WTC11 (cell line): ENCODE measurements around the gene COA8. TPM values are rescaled to one million over a fixed set of nuclear protein-coding genes. Genes with fewer than 3 reads are reported as not detected.

Source experiments
- ATAC-seq: fragments of 200-7000 bp; cut with Tn5 transposase; 2 replicates; pipeline ENCODE4 v1.10.0; 2021; ENCODE audit warnings: mild to moderate bottlenecking, moderate library complexity
- CTCF ChIA-PET: fragments of 300-600 bp; sonication (Branson Sonifier 250); formaldehyde crosslinking; loops from one replicate; lab custom pipeline; 2021; ENCODE audit warnings: antibody characterized with exemption; lab: Charles Lee
- POLR2A ChIA-PET: fragments of 350-600 bp; sonication (Branson Sonifier 250); formaldehyde crosslinking; loops from one replicate; lab custom pipeline; 2021; ENCODE audit warnings: antibody characterized with exemption; lab: Charles Lee
- DNase-seq: peaks from one replicate; pipeline ENCODE4 v3.0.0; 2021; ENCODE audit warnings: low spot score
- H3K27ac Mint-ChIP-seq: 2 replicates; pipeline ENCODE4 v1.8.0; 2021; ENCODE audit warnings: mixed read lengths
- H3K27me3 Mint-ChIP-seq: 2 replicates; pipeline ENCODE4 v1.8.0; 2021; ENCODE audit warnings: low read depth, mild to moderate bottlenecking, moderate library complexity, mixed read lengths
- H3K36me3 Mint-ChIP-seq: 2 replicates; pipeline ENCODE4 v1.8.0; 2021; ENCODE audit warnings: mixed read lengths
- H3K4me1 Mint-ChIP-seq: 2 replicates; pipeline ENCODE4 v1.8.0; 2022; ENCODE audit warnings: mixed read lengths
- H3K4me3 Mint-ChIP-seq: 2 replicates; pipeline ENCODE4 v1.8.0; 2021; ENCODE audit warnings: mild to moderate bottlenecking, moderate library complexity, mixed read lengths
- H3K9me3 Mint-ChIP-seq: 2 replicates; pipeline ENCODE4 v1.8.0; 2021; ENCODE audit warnings: mixed read lengths
- CREB1 ChIP-seq: sonication (generic); formaldehyde crosslinking; IDR thresholded peaks from 2 replicates; pipeline ENCODE4 v1.8.0; 2023; ENCODE audit warnings: mild to moderate bottlenecking, missing genetic modification reagents
- E2F5 ChIP-seq: sonication (generic); formaldehyde crosslinking; IDR thresholded peaks from 2 replicates; pipeline ENCODE4 v1.8.1; 2022; ENCODE audit warnings: mild to moderate bottlenecking, moderate library complexity, missing genetic modification reagents
- ELF4 ChIP-seq: sonication (generic); formaldehyde crosslinking; IDR thresholded peaks from 2 replicates; pipeline ENCODE4 v1.8.1; 2022; ENCODE audit warnings: low read depth, mild to moderate bottlenecking, moderate library complexity, missing genetic modification reagents
- ERG ChIP-seq: fragments of 250-450 bp; sonication (Bioruptor Pico); IDR thresholded peaks from 2 replicates; pipeline ENCODE4 v1.8.0; 2021; ENCODE audit warnings: mild to moderate bottlenecking
- HMGXB4 ChIP-seq: sonication (generic); formaldehyde crosslinking; IDR thresholded peaks from 2 replicates; pipeline ENCODE4 v1.8.1; 2023; ENCODE audit warnings: mild to moderate bottlenecking, moderate library complexity, missing genetic modification reagents
- NFE2L1 ChIP-seq: sonication (generic); formaldehyde crosslinking; IDR thresholded peaks from 2 replicates; pipeline ENCODE4 v1.8.1; 2023; ENCODE audit warnings: missing genetic modification reagents
- RORB ChIP-seq: fragments of 250-450 bp; sonication (Bioruptor Pico); IDR thresholded peaks from 2 replicates; pipeline ENCODE4 v1.9.0; 2021; ENCODE audit warnings: mild to moderate bottlenecking
- SP1 ChIP-seq: sonication (generic); formaldehyde crosslinking; conservative IDR thresholded peaks from 2 replicates; pipeline ENCODE4 v1.8.1; 2022; ENCODE audit warnings: missing genetic modification reagents
- ZNF121 ChIP-seq: sonication (generic); formaldehyde crosslinking; IDR thresholded peaks from 2 replicates; pipeline ENCODE4 v1.8.0; 2023; ENCODE audit warnings: missing genetic modification reagents
- ZNF232 ChIP-seq: sonication (generic); formaldehyde crosslinking; IDR thresholded peaks from 2 replicates; pipeline ENCODE4 v1.8.0; 2022; ENCODE audit warnings: mild to moderate bottlenecking, missing genetic modification reagents
- ZNF671 ChIP-seq: fragments of 250-450 bp; sonication (Bioruptor Pico); IDR thresholded peaks from 2 replicates; pipeline ENCODE4 v1.8.0; 2021; ENCODE audit warnings: mild to moderate bottlenecking
- total RNA-seq: library from RNA; stranded (reverse); gene quantifications from 3 replicates; pipeline ENCODE4 v1.2.3, GENCODE V29; 2021
- TF ChIP-seq, protein P1 (sequence below): fragments of 250-450 bp; sonication (Bioruptor Pico); IDR thresholded peaks from 2 replicates; pipeline ENCODE4 v1.9.0; 2021; ENCODE audit warnings: moderate library complexity, mild to moderate bottlenecking, inconsistent platforms, borderline replicate concordance
- TF ChIP-seq, protein P2 (sequence below): sonication (generic); formaldehyde crosslinking; IDR thresholded peaks from 2 replicates; pipeline ENCODE4 v1.8.0; 2022; ENCODE audit warnings: missing genetic modification reagents
- TF ChIP-seq, protein P3 (sequence below): sonication (generic); formaldehyde crosslinking; conservative IDR thresholded peaks from 2 replicates; pipeline ENCODE4 v1.8.1; 2023; ENCODE audit warnings: mild to moderate bottlenecking, low read depth, missing genetic modification reagents, moderate library complexity

Gene COA8
- total RNA-seq, 1 experiment from 2014 or later, result 36.4 TPM

- TF ChIP-seq, protein P1, sequence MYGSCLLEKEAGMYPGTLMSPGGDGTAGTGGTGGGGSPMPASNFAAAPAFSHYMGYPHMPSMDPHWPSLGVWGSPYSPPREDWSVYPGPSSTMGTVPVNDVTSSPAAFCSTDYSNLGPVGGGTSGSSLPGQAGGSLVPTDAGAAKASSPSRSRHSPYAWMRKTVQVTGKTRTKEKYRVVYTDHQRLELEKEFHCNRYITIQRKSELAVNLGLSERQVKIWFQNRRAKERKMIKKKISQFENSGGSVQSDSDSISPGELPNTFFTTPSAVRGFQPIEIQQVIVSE, result no peak
- TF ChIP-seq RORB (CRISPR knock-in tag) (no peak), ZNF671 (CRISPR knock-in tag) (no peak), HMGXB4 (no peak), ZNF232 (CRISPR knock-in tag) (no peak), CREB1 (CRISPR knock-in tag) (no peak), NFE2L1 (CRISPR knock-in tag) (no peak), ELF4 (CRISPR knock-in tag) (no peak), ERG (CRISPR knock-in tag) (no peak), SP1 (no peak)
- TF ChIP-seq, protein P2, sequence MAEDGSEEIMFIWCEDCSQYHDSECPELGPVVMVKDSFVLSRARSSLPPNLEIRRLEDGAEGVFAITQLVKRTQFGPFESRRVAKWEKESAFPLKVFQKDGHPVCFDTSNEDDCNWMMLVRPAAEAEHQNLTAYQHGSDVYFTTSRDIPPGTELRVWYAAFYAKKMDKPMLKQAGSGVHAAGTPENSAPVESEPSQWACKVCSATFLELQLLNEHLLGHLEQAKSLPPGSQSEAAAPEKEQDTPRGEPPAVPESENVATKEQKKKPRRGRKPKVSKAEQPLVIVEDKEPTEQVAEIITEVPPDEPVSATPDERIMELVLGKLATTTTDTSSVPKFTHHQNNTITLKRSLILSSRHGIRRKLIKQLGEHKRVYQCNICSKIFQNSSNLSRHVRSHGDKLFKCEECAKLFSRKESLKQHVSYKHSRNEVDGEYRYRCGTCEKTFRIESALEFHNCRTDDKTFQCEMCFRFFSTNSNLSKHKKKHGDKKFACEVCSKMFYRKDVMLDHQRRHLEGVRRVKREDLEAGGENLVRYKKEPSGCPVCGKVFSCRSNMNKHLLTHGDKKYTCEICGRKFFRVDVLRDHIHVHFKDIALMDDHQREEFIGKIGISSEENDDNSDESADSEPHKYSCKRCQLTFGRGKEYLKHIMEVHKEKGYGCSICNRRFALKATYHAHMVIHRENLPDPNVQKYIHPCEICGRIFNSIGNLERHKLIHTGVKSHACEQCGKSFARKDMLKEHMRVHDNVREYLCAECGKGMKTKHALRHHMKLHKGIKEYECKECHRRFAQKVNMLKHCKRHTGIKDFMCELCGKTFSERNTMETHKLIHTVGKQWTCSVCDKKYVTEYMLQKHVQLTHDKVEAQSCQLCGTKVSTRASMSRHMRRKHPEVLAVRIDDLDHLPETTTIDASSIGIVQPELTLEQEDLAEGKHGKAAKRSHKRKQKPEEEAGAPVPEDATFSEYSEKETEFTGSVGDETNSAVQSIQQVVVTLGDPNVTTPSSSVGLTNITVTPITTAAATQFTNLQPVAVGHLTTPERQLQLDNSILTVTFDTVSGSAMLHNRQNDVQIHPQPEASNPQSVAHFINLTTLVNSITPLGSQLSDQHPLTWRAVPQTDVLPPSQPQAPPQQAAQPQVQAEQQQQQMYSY (CRISPR knock-in tag), result no peak
- TF ChIP-seq, protein P3, sequence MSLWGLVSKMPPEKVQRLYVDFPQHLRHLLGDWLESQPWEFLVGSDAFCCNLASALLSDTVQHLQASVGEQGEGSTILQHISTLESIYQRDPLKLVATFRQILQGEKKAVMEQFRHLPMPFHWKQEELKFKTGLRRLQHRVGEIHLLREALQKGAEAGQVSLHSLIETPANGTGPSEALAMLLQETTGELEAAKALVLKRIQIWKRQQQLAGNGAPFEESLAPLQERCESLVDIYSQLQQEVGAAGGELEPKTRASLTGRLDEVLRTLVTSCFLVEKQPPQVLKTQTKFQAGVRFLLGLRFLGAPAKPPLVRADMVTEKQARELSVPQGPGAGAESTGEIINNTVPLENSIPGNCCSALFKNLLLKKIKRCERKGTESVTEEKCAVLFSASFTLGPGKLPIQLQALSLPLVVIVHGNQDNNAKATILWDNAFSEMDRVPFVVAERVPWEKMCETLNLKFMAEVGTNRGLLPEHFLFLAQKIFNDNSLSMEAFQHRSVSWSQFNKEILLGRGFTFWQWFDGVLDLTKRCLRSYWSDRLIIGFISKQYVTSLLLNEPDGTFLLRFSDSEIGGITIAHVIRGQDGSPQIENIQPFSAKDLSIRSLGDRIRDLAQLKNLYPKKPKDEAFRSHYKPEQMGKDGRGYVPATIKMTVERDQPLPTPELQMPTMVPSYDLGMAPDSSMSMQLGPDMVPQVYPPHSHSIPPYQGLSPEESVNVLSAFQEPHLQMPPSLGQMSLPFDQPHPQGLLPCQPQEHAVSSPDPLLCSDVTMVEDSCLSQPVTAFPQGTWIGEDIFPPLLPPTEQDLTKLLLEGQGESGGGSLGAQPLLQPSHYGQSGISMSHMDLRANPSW, result no peak
These were observed 62.1 kb downstream of the COA8 start (continued) for GRCh38 chr14:103624860-103625259.

- no peak overlapping the region for H3K4me3 Mint-ChIP-seq
- no peak for ATAC-seq
- no peak for TF ChIP-seq E2F5 (CRISPR knock-in tag)
- TF ChIP-seq ZNF121 (CRISPR knock-in tag), result peak; percentile 67; the same call in 1 of the 2 replicates
- TF ChIP-seq, all 79 proteins: peak for 1
- Mint-ChIP-seq H3K27me3 (no peaks in the 10 kb centered on the region), H3K27ac (no peak overlapping the region), H3K36me3 (no peaks in the 10 kb centered on the region), H3K9me3 (no peaks in the 10 kb centered on the region), H3K4me1 (peaks cover 12% of the 10 kb centered on the region)
- POLR2A ChIA-PET, result no interaction called here
- no peak for DNase-seq
- CTCF ChIA-PET, result interaction anchor here (1.2 kb wide), 1 partner anchor 54 kb away, joined by 3 read pairs; no protein-coding TSS in a partner anchor
These were observed 62.8 kb downstream of the COA8 start for GRCh38 chr14:103625356-103626095.
